Measurements from ENCODE around the gene RGS14.
"Not testable (repeated sequence)": the region's sequence is repeated elsewhere in the genome, so short reads cannot be mapped to it uniquely, and the experiment has no call there.

Gene RGS14

GRCh38 chr5:177409043-177409801 lies 51.5 kb downstream of the RGS14 start, which contains the start of gene F12:
TSS of gene F12 (minus strand) at chr5:177409564. CDS start at chr5:177409527, 37 bp downstream.
- DNase-seq, result no peak

GRCh38 chr5:177410575-177410974 lies 52.9 kb downstream of the RGS14 start:
- DNase-seq, result no peak

GRCh38 chr5:177412603-177413233 lies 55.0 kb downstream of the RGS14 start:
- DNase-seq, result no peak

DNA sequence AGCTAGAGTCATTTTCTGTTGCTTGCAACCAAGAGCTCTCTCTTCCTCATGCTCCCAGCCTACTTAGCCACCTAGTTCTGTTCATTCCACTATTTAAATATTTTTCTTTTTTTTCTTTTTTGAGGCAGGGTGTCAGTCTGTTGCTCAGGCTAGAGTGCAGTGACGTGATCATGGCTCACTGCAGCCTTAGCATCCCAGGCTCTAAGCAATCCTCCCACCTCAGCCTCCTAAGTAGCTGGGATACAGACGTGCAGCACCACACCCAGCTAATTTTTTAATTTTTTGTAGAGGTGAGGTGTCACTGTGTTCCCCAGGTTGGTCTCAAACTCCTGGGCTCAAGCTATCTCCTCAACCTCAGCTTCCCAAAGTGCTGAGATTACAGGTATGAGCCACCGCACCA lies 56.8 kb downstream of the RGS14 start:
- DNase-seq, result no peak

- not testable (repeated sequence) for DNase-seq
Observed at GRCh38 chr5:177417081-177417480, 59.4 kb downstream of the RGS14 start.

DNA sequence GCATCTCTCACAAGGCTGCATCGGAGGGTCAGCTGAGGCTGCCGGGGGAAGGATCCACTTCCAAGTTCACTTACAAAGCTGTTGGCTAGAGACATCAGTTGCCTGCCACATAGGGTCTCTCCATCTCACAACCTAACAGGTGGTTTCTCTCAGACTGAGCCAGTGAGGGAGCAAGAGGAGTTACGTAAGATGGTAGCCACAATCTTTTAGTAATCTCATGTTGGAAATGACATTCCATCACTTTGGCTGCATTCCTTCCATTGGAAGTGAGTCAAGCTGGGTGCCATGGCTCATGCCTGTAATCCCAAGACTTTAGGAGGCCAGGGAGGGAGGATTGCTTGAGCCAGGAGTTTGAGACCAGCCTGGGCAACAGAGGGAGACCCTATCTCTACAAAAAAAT lies 61.3 kb downstream of the RGS14 start:
- DNase-seq, result no peak

- not testable (repeated sequence) for DNase-seq
Observed at GRCh38 chr5:177420472-177420871, 62.7 kb downstream of the RGS14 start.

DNA sequence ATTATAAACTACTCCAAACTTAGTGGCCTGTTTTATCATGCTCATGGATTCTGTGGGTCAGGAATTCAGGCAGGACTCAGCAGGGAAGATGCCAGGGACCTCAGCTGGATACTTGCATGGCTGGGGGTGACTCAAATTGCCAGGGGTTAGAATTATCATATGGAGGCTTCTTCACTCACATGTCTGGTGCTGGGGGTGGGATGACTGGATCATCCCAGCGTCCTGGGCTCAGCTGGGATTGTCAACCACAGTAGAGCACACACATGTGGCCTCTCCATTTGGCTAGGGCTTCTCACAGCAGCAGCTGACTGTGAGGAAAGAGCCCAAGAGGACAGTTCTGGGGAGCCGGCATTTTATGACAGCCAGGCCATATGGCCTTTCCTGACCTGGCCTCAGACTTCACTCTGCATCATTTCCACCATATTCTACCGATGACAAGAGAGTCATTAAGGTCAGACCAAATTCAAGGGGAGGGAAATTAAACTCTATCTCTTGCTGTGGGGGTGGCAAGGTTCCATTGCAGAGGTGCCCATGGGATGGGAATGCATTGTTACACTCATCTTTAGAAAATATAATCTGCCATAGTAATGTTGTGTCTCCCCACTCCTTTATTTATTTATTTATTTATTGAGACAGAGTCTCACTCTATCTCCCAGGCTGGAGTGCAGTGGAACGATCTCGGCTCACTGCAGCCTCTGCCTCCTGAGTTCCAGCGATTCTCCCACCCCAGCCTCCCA lies 63.5 kb downstream of the RGS14 start:
- DNase-seq, result no peak
